Activated naive CD8-positive, alpha-beta T cell treated with anti-CD3 and anti-CD28 coated beads, Interleukin-2, amount 50 U/mL, for 16 hours (primary cell): ENCODE measurements around the gene AIG1.

Experiments used
- DNase-seq: peaks from one replicate; pipeline ENCODE4 v3.0.0-alpha.2; 2020; ENCODE audit warnings: low read depth, low spot score

The AIG1 gene

DNA sequence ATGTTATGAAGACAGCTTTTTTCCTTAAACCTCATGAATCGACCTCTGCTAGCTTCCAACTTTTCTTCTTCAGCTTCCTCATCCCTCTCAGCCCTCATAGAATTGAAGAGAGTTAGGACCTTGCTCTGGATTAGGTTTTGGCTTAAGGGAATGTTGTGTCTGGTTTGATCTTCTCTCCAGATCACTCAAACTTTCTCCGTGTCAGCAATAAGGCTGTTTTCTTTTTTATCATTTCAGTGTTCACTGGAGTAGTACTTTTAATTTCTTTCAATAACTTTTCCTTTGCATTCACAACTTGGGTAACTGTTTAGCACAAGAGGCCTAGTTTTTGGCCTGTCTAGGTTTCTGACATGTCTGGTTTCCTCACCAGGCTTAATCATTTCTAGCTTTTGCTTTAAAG lies 32.6 kb downstream of the AIG1 start:
- no peak for DNase-seq

DNA sequence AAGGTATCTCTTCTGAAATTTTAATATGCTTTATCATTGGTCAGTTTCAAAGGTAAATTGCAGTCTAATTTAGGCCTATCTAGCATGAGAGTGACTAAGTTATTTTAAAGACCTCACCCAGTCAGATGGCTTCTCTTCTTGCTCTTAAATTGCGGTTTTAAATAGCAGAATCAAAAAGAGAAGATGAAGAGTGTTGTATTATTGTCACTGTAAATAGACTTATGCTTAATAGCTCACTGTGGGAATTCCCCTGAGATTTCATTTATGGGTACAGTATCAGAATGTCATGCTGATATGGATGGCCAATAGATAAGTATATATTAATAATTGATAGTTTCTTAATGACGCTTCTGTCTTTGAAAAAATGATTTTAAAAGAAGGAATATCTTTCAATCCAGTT lies 35.7 kb downstream of the AIG1 start:
- DNase-seq, result no peak

DNA sequence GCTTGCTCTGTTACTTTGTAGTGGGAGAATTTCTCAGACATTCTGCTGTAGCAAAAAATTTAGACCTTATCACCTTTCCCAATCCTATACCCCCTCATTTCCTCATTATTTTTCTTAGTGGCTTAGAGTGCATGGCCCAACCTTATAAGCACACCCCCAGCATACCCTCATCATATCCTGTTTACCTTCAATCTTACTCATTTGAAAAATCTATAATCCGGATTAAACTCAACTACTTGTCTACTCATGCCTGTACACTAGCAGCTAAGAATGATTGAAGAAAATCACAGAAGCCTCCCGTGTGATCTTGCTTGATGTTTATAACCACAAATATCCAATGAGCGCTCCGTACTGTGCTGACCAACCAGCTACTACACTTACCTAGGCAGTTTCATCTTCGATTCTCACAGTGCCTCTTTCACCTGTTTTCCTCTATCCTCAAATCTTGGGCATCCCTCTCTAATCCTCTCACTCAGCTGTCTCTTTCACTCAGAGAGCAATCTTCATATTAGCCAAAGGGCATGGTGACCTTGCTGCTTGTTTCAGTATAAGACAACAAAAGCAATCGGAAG lies 36.6 kb downstream of the AIG1 start:
- DNase-seq, result no peak

DNA sequence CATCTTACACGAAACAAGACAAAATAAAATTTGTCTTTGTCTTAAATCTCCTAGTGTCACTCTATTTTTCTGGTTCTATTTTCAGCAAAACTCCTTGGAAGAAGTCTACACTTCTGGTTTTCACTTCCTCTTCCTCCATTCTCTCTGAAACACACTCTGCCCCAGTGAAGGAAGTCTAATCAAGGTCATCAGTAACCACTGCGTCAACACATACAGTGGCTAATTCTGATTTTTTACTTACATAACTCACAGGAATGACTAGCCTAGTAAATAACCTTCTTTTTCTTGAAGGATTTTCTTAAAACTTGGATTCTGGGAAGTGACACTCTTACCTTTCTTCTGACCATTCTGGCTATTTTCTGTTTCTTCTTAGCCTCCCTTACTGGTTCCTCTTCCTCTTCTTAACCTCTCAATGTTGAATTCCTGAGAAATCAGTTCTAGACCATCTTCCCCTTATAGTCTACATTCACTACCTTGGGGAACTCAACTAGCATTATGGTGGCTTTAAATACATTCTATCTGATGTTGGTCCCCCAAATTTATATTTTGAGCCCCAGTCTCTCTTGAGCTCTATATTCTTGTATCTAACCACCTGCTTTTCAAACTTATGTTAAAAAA lies 37.5 kb downstream of the AIG1 start:
- no peak for DNase-seq

DNA sequence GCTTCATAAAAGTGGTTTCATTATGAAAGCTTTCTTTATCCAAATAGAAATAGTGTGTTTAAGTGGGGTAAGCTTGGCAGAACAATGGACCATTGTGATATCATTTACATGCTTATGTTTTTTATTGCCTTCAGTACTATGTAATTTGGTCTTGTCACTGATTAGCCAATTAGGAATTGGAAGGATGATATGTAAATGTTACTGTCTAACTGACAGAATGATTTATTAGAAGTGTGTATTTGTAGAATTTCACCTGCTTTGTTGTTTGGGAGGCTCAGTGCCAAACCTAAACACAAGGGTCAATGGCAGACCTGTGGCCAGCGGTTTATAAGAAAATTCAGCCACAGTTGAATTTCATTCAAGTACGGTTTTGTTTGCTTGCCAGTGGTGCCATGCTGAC lies 39.0 kb downstream of the AIG1 start:
- DNase-seq, result no peak

DNA sequence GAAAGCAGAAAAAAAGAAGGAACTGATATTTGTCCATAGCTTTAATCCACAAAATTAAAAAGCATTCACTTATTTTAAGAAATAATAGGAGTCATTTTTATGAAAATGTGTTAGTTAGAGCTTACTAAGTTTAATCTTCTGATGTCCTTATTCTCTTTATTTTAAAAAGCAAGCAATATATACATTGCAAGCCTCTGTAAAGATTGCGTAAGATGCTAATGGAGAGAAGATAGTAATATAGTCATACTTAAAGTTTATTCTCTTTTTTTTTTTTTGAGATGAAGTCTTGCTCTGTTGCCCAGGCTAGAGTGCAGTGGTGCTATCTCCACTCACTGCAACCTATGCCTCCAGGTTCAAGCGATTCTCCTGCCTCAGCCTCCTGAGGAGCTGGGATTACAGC lies 39.7 kb downstream of the AIG1 start:
- DNase-seq, result no peak

DNA sequence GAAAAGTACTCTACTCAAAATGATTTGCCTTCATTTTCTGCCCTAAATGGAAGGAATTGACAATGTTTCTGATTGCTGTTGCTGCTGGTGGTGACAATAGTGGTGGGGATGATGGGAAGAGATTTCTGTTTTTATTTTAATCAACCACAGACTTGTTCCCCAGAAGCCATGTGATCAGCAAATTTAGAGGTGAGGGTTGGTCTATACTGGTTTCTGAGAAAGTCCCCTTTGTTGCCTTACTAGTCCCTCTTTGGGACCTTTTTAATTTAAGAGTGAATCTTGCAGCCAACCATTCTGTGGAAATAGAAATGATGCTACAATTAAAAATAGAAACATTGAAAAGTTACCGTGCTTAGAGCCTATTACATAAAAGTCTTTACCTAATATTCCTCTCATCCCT lies 43.2 kb downstream of the AIG1 start:
- DNase-seq, result no peak

DNA sequence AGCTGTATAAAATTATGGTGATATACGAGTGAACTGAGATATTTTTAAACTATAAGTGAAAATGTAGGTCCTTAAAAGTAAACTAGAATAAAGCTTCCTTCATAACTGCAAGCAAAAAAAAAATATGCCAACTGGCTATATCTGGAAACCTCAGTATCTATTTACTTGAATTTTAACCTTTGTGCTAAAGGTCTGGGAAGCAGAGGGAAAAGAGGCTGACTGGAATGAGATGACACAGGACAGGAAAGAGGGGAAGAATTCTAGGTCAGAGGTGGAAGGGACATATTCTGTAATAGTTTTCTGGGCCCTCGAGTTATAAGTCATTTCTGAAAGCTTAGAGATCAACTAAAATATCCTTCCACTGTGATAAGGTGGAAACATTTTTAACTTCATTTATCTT lies 46.8 kb downstream of the AIG1 start:
- DNase-seq, result no peak

DNA sequence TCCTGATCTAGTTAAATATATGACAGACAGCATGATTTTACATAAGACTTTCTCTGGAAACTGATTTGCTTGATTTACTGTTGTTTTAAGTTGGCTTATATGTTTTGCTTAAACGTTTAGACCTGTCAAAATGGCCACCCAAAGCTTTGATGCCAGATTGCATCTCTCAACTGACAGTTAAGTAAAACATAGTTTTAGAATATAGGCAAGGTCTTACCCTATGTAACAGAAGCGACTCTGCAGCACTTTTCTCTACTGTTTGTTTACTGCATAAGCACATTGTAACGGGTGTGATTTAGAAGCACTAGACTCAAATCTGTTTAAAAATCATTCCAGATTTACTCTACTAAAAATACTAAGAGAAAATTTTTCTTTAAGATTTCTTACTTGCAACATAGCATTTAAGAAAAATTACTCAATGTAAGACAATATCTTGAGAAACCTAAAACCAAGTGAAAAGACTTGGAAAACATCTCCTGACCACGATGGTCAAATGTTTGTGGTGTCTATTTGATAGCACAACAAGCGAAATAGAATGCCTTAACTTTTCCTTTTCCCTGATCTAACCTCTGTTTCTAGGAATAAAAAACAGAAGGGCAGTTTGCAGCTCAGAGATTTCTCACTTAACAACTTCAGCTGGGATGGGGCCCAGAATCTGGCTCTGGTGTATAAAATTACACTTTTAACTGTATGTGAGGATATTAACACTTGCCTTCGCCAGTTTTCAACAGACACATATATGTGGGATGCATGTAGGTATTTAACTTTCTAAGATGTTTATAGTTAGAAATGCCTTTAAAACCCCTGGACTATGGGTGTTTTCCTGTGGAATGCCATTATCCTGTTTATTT lies 47.4 kb downstream of the AIG1 start:
- no peak for DNase-seq

DNA sequence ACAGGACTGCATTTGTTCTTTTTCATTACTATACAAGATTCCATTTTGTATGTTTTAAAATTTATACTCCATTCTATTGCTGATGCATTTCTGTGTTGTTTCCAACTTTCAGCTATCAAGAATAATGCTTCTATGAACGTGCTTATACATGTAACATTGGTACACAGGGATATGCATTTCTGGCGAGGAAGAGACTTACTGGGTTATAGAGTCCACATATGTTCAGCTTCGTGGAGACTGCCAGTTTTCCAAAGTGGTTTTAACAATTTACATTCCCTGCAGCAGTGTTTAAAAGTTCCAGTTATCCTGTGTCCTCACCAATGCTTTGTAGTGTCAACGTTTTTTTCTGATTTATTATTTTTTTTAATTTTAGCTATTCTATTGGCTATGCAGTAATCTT lies 48.5 kb downstream of the AIG1 start:
- DNase-seq, result no peak

DNA sequence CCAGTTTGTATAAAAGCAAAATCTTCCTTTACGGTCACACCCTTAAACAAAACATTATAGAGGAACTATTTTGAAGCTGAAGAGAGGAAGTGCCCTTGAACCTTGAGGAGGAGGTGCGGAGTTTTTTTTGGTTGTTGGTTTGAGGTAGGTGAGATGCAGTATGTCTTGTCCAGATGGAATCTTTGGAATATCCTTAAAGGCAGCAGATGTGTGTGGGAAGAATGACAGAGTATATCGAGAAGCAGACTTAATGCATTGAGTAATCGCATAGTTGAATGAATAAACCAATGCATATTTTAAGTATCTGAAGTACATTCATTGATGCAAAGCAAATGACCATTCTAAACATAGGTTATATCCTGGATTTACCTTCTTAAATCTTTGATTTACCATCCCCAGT lies 49.9 kb downstream of the AIG1 start:
- DNase-seq, result no peak

DNA sequence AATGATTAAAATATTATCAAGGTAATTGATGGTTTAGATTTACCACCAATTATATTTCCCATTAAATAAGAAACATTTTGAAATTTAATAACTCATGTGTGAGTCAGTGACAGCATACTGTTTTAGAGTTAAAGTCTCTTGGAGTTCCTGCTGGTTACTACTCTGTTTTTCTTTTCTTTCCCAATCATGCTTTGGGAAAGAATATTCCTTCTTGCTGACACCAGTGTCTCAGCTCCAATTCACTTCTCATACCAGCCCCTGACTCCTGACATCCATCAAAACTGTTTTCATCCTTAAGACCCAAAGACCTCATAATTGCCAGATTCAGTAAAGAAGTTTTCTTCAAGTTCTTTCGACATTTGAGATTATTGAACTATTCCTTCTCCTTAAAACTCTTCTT lies 50.3 kb downstream of the AIG1 start:
- no peak for DNase-seq

DNA sequence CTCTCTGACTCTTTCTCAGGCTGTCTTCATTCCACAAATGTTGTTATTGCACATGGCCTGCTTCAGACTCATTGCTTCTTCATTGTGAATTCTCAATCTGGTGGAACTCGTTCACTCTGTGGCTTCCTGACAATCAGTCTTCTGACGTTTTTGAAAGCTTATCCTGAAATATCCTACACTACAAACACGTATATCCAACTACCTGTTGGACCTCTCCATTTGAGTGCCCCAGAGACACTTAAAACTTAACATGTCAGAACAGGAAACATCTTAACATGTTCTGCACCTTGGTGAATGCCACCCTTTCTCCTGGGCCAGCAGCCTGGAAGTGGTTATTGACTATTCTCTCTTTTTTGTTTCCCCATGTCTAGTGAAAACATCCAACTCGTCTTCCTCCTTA lies 50.8 kb downstream of the AIG1 start:
- no peak for DNase-seq

DNA sequence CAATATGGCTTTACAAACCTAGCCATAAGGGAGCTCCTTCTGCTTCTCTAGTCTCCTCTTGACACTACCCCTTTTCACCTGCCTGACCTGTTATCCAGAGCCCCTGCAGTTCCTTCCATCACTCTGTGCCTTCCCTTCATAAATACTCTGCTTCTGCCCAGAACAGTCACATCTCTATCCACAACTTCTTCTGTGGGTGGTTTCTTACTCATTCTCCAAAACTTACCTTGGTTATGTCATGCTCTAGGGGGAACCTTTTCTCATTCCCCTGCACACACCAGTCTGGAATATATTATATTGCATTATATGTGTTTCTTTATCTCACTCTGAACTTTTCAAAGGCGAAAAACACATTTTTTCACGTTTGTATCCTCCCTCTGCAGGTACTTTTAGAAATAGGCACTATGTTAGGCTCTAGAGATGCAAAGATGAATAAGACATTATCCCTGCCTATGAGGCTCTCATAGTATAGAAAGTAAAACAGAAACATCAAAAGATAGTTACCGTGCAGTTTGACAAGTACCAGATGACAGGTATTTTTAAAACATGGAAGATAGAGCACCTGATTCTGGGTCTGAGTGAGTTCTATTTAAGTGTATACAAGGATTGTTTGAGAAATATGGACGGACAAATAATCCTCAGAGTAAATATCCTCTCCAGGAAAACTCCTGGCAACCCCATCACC lies 51.5 kb downstream of the AIG1 start:
- DNase-seq, result no peak

DNA sequence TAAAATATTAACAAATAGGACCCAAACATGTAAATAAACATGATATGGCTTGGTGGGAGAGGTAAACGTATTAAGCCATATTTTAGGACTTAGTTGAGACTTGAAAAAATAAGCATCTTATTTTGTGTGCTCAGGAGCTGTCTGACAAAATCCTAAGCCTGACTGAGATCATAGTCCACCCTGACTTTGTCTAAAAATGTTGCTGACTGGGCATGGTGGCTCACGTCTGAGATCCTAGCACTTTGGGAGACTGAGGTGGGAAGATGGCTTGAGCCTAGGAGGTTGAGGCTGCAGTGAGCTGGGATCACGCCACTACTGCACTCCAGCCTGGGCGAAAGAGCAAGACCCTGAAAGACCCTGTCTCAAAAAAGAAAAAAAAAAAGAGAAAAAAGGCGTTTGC lies 52.1 kb downstream of the AIG1 start:
- DNase-seq, result no peak

DNA sequence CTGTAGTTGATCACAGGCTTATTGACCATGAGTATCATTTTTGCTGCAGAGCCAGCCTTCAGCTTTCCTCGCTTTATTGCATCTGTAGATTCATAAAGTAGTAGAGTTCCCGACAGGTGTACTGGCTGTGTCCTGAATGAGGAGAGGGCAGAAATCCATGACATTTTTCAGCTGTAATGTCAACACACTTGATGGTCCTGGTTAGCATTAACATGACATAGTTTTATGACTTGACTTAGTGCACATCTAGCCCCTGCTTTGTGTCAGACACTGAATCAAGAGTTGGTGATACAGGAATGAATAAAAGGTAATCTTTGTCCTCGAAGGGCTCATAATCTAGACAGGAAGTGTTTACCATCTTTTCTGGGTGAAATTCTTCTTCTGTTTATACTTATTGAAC lies 55.0 kb downstream of the AIG1 start:
- DNase-seq, result no peak

DNA sequence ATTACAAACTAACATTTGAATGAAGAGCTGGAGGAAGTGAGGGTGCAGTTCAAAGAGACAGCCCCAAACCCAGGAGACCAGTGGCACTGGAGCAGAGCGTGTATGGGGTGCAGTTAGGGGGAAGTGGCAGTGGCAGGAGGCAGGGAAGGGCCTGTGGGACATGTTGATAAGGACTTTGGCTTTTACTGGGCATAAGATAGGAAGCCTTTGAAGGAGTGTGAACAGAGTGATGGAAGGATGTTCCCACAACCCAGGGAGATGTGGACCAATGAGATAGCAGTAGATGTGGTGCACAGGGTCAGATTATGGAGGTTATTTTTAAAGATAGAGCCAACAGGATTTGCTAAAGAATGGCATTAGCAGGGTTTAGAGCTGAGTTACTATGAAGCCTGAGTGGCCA lies 56.4 kb downstream of the AIG1 start:
- no peak for DNase-seq

DNA sequence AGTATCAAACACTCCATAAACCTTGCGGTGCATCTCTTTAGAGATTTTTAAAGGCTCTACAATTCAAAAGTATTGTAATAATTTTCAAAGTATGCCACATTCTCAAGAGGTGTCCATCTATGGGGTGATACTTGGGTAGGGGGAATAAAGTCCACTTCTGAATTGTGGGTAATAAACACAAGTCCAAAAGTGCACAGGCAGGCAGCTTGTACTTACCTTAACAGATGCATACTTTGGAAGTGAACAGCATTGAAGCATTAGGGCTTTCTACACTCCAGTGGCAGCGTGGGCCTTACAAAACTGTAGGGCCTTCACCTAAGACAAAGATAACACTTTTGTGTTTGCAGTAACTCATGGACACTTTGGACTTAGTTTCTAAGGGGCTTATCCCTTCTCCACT lies 58.6 kb downstream of the AIG1 start:
- no peak for DNase-seq

DNA sequence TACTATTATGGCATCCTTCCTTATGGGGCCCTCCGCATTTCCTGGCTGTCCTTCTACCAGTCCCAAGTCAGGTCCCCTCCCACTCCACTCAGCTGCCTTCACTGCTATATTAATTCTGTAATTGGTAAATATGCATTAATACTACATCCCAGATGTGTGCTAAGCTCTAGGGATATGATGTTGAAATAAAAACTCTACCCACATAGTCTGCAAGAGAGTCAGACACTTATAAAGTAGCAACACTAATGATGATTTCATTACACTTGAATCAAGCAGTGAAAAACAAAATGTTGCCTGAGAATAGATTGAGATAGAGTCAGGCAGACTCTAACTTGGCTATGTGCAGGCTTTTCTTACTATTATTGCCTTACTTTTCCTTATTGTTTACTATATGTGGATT lies 62.4 kb downstream of the AIG1 start:
- no peak for DNase-seq

DNA sequence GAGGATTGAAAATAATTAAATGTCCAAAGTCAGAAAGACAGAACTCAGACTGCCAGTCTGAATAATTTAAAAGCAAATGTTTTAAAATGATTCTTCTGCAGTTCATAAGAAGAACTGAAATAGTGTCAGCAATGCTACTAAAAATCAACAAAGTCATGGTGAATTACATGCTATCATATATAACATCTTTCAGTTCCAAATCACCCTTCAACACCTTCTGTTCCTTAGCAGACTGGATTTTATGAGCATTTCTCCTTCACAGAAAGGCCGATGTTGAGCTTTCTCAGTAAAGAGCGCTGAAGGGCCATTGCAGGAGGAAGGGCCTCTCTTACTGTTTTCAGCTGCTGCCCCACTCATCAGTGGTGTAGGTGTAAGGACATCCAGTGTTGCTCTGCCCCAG lies 63.3 kb downstream of the AIG1 start:
- no peak for DNase-seq

DNA sequence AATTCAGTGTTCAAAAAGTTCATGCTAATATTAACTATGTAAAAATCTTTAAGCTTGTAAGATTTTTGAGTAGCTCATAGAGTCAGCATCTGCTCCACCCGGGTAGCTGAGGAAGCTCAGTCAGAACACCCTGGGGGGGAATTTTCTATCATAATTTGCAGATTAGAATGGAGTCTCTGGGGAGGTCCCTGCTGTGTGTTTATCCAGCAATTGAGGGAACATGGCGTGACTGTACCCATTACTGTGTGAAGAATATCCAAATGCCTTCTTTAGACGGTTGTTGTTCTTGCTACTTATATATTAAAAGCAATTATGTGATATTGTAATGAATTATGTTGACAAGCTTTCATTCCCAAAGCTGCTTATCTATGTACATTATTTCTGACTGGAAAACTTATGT lies 64.8 kb downstream of the AIG1 start:
- no peak for DNase-seq

DNA sequence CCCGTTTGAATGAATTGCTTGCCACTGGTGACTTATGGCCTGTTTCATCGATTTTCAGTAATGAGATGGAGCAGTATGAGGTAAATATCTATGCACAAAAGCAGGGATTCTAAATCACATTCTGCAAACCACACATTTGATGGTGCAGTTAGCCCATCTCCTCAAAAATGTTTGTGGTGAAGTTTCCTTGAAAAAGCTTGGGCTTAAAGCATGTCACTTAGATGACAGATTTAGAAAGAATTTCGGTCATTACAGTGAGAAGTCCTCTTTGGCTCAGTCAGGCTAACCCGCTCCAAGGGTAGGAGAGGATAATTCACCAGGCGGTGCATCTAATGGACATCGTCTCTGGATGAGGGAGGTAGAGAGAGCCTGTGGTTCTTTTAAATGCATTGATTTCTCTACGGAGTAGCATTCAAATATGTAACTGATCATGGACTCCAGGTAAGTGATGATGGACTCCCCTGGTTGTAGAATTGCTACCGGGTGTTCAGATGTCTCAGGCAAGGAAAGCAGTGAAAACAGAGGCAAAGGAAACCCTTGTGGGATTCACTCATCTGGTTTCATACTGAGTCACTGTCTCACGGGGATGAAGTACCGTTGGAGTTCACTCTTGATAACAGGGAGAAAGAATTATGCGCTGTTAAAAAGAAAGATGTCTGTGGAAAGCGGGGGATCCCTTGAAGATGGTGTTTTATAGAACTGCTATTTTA lies 65.3 kb downstream of the AIG1 start:
- no peak for DNase-seq
